Measurements from ENCODE around the gene ABHD14A. TPM values are rescaled to one million over a fixed set of nuclear protein-coding genes. Genes with fewer than 3 reads are reported as not detected.
A peak's percentile ranks its signal among the peaks of the same experiment; 100 is the strongest.

ABHD14A gene
- total RNA-seq, 1 donor: 18.8 TPM

DNA sequence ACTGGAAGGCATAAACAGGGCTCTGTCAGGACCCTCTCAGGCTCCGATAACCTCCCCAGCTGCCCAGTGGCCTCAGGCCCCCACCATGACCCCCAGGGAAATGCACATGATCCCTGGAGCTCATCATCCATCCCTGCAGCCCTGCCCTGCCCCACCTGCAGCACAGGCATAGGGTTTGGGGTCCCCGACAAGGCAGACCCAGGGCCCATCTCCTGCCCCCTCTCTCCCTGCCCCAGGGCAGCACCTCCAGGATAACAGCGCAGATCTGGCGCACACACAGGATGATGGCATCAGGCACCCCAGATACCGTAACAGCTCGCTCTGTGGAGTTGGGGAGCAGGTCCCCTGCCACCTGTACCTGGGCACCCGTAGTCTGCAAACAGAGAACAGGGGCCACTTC is 15.2 kb upstream of the ABHD14A start:
- no peaks in the 10 kb centered on the region for H3K4me1 ChIP-seq (ENCODE audit: insufficient read depth, low read length)
- peaks cover 3% of the 10 kb centered on the region for H3K79me2 ChIP-seq (ENCODE audit: insufficient read depth, low read length)
- no peak for DNase-seq (ENCODE audit: insufficient read length, low spot score, missing footprints)
- H4K20me1 ChIP-seq (ENCODE audit: insufficient read depth, low read length): peaks cover 17% of the 10 kb centered on the region
- no peak overlapping the region for H3K4me2 ChIP-seq (ENCODE audit: insufficient read depth, low read length)
- TF ChIP-seq, protein P1, sequence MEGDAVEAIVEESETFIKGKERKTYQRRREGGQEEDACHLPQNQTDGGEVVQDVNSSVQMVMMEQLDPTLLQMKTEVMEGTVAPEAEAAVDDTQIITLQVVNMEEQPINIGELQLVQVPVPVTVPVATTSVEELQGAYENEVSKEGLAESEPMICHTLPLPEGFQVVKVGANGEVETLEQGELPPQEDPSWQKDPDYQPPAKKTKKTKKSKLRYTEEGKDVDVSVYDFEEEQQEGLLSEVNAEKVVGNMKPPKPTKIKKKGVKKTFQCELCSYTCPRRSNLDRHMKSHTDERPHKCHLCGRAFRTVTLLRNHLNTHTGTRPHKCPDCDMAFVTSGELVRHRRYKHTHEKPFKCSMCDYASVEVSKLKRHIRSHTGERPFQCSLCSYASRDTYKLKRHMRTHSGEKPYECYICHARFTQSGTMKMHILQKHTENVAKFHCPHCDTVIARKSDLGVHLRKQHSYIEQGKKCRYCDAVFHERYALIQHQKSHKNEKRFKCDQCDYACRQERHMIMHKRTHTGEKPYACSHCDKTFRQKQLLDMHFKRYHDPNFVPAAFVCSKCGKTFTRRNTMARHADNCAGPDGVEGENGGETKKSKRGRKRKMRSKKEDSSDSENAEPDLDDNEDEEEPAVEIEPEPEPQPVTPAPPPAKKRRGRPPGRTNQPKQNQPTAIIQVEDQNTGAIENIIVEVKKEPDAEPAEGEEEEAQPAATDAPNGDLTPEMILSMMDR (IDR thresholded peaks at IDR 0.05; ENCODE audit: extremely low read depth, low read depth, low read length): no peak
- H2AFZ ChIP-seq (ENCODE audit: low read length): no peak overlapping the region
- H3K4me3 ChIP-seq (ENCODE audit: insufficient read depth, low read length): no peak overlapping the region
- no peaks in the 10 kb centered on the region for H3K9me3 ChIP-seq (ENCODE audit: low read depth, low read length)
- H3K36me3 ChIP-seq (ENCODE audit: insufficient read depth, low read length): peaks cover 10% of the 10 kb centered on the region
- no peaks in the 10 kb centered on the region for H3K27me3 ChIP-seq (ENCODE audit: insufficient read depth, low read length)
- no peak overlapping the region for H3K27ac ChIP-seq (ENCODE audit: low read depth, low read length)

DNA sequence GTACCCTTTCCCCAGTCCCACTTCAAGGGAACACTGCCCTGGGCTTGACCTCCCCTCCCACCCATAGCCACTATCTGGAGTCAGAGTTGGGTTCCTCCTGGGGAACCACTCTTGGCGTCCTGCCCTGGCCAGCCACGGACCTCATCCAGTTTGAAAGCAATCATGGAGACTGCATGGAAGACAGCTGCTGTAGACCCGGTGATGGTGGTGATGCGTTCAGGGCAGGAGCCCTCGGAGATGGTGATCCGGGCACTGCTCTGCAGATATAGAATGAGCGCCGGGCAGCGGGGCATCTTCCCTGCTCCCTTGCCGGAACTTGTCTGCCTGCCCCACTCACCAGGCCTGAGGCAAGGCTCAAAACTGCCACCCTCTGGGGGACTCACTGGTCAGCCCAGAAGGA is 14.5 kb upstream of the ABHD14A start:
- DNase-seq (ENCODE audit: insufficient read length, low spot score, missing footprints): no peak
- no peak overlapping the region for H3K27ac ChIP-seq (ENCODE audit: low read depth, low read length)
- H4K20me1 ChIP-seq (ENCODE audit: insufficient read depth, low read length): peaks cover 17% of the 10 kb centered on the region
- H3K36me3 ChIP-seq (ENCODE audit: insufficient read depth, low read length): peaks cover 10% of the 10 kb centered on the region
- TF ChIP-seq, protein P1 (IDR thresholded peaks at IDR 0.05; ENCODE audit: extremely low read depth, low read depth, low read length): no peak
- no peak overlapping the region for H2AFZ ChIP-seq (ENCODE audit: low read length)
- peaks cover 6% of the 10 kb centered on the region for H3K79me2 ChIP-seq (ENCODE audit: insufficient read depth, low read length)
- no peak overlapping the region for H3K4me3 ChIP-seq (ENCODE audit: insufficient read depth, low read length)
- H3K9me3 ChIP-seq (ENCODE audit: low read depth, low read length): no peaks in the 10 kb centered on the region
- no peak overlapping the region for H3K4me2 ChIP-seq (ENCODE audit: insufficient read depth, low read length)
- H3K27me3 ChIP-seq (ENCODE audit: insufficient read depth, low read length): no peaks in the 10 kb centered on the region
- H3K4me1 ChIP-seq (ENCODE audit: insufficient read depth, low read length): no peaks in the 10 kb centered on the region

DNA sequence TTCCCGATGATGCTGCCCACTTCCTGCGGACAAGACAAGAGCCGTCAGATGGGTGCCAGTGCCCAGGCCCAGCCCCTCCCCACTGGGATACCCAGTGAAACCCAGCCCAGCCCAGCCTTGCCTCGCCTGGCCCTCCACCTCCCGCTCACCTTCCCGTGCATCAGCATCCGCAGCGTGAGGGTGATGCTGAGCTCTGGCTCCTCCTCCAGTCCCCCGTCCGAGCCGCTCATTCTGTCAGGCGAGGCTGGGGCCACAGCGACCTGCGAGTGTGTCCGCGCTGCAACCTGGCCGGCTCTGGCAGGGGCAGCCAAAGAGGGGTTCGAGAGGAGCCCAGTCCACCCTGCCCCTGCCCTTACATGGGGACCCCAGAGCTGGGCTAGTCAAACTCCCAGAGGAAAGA is 13.9 kb upstream of the ABHD14A start:
- no peaks in the 10 kb centered on the region for H3K9me3 ChIP-seq (ENCODE audit: low read depth, low read length)
- peaks cover 8% of the 10 kb centered on the region for H3K79me2 ChIP-seq (ENCODE audit: insufficient read depth, low read length)
- H2AFZ ChIP-seq (ENCODE audit: low read length): no peak overlapping the region
- DNase-seq (ENCODE audit: insufficient read length, low spot score, missing footprints): no peak
- H3K4me1 ChIP-seq (ENCODE audit: insufficient read depth, low read length): no peaks in the 10 kb centered on the region
- H3K4me3 ChIP-seq (ENCODE audit: insufficient read depth, low read length): no peak overlapping the region
- H4K20me1 ChIP-seq (ENCODE audit: insufficient read depth, low read length): peaks cover 17% of the 10 kb centered on the region
- H3K27ac ChIP-seq (ENCODE audit: low read depth, low read length): no peak overlapping the region
- H3K4me2 ChIP-seq (ENCODE audit: insufficient read depth, low read length): no peak overlapping the region
- TF ChIP-seq, protein P1 (IDR thresholded peaks at IDR 0.05; ENCODE audit: extremely low read depth, low read depth, low read length): no peak
- H3K36me3 ChIP-seq (ENCODE audit: insufficient read depth, low read length): peaks cover 10% of the 10 kb centered on the region
- no peaks in the 10 kb centered on the region for H3K27me3 ChIP-seq (ENCODE audit: insufficient read depth, low read length)

DNA sequence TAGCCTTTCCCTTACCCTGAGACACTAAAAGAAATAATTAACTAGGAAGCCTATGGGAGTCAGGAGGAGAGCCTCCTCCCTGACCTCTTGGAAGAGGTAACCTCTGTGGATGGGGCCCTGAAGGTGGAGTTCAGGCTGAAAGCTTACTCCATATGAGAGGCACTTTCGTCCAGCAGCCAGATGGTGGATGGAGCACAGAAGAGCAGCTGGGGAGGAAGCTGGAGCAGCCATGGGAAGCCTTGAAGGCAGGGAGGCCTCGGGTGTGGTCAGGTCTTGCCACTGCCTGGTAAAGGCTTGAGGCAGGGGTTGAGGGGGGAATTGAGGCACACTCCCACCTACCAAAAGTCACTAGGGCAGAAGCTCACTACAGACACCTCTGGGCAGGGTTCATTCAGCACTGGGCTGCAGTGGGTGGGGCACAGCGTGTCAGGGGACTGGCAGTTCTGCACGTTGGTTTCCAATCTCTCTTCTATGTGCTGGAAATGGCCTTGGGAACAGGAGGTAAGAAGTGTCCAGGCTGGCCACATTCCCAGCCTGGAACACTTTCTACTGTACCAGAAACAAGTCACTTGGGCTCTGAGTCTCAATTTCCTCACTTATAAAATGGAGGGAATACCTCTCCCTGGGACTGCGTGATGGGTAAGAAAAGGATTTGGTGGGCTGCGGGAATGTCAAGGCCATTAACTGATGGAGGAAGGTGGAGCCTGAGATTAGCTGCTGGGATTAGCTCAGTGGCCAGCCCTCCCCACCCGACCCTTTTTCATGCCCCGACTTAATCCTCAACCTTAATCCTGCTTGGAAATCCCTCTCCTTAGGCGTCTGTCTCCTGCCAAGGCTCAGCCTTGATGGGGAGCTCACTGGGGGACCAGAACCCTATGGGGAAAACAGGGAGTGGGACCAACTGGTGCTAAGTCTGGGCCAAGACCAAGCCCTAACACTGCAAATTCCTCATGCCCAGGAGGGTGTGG is 13.0 kb upstream of the ABHD14A start:
- TF ChIP-seq, protein P1 (IDR thresholded peaks at IDR 0.05; ENCODE audit: extremely low read depth, low read depth, low read length): no peak
- no peak overlapping the region for H3K4me3 ChIP-seq (ENCODE audit: insufficient read depth, low read length)
- no peaks in the 10 kb centered on the region for H3K9me3 ChIP-seq (ENCODE audit: low read depth, low read length)
- H3K4me2 ChIP-seq (ENCODE audit: insufficient read depth, low read length): no peak overlapping the region
- peaks cover 11% of the 10 kb centered on the region for H3K79me2 ChIP-seq (ENCODE audit: insufficient read depth, low read length)
- peaks cover 3% of the 10 kb centered on the region for H3K4me1 ChIP-seq (ENCODE audit: insufficient read depth, low read length)
- H2AFZ ChIP-seq (ENCODE audit: low read length): no peak overlapping the region
- DNase-seq (ENCODE audit: insufficient read length, low spot score, missing footprints): peak; percentile 78
- peaks cover 17% of the 10 kb centered on the region for H4K20me1 ChIP-seq (ENCODE audit: insufficient read depth, low read length)
- H3K36me3 ChIP-seq (ENCODE audit: insufficient read depth, low read length): peaks cover 10% of the 10 kb centered on the region
- no peaks in the 10 kb centered on the region for H3K27me3 ChIP-seq (ENCODE audit: insufficient read depth, low read length)
- no peak overlapping the region for H3K27ac ChIP-seq (ENCODE audit: low read depth, low read length)
